ENCODE measurements around the gene CENPE. TPM values are rescaled to one million over a fixed set of nuclear protein-coding genes. Genes with fewer than 3 reads are reported as not detected.

The CENPE gene
- total and polyA plus RNA-seq, 2 of the 4 experiments (the other 2 are of a cell fraction): 3.7 to 14.5 TPM

- CTCF ChIA-PET: interaction anchor here (0.6 kb wide), 2 partner anchors 27 to 79 kb away, joined by 6 to 10 read pairs; no protein-coding TSS in a partner anchor
- intact Hi-C loops (cut with micrococcal nuclease): no loop called here
- ATAC-seq (ENCODE audit: low read depth) (no peak), DNase-seq (no peak)
- Histone ChIP-seq H4K8ac (ENCODE audit: low read depth in 2 of 2, low read length in 2 of 2) (no peak overlapping the region), H2BK5ac (ENCODE audit: low read depth, low read length, poor library complexity, severe bottlenecking) (no peak overlapping the region), H3K4ac (ENCODE audit: low read depth, low read length) (no peak overlapping the region), H3K4me2 (ENCODE audit: low read depth, low read length) (no peak overlapping the region), H3K23ac (ENCODE audit: low read depth, low read length) (no peak overlapping the region), H3K27ac (ENCODE audit: insufficient read depth, low read length) (no peak overlapping the region), H4K5ac (ENCODE audit: low read depth, low read length) (no peak overlapping the region), H3K36me3 (ENCODE audit: control insufficient read depth, insufficient read depth, low read length) (peaks cover 39% of the 10 kb centered on the region), H3K79me1 (ENCODE audit: low read depth in 1 of 2, low read length in 2 of 2) (no peaks in the 10 kb centered on the region), H3K4me1 (ENCODE audit: control insufficient read depth, insufficient read depth, low read length) (peaks cover 3% of the 10 kb centered on the region; the same call in 1 of the 2 replicates), H3K18ac (ENCODE audit: low read depth, low read length) (no peak overlapping the region), H3K27me3 (ENCODE audit: control insufficient read depth, insufficient read depth, low read length) (no peaks in the 10 kb centered on the region), H2BK15ac (ENCODE audit: low read depth, low read length) (no peak overlapping the region), H2BK120ac (ENCODE audit: low read depth, low read length) (no peak overlapping the region), H4K91ac (ENCODE audit: insufficient read depth, low read depth, low read length) (no peak overlapping the region), H2AK5ac (ENCODE audit: low read depth, low read length) (no peak overlapping the region), H3K56ac (ENCODE audit: extremely low read depth, insufficient read depth, low read length) (no peak overlapping the region), H3K4me3 (ENCODE audit: insufficient read depth, low read depth, low read length) (no peak overlapping the region), H4K20me1 (ENCODE audit: insufficient read depth, low read length) (no peaks in the 10 kb centered on the region), H3K14ac (replicated peaks; ENCODE audit: low read depth, low read length) (no peak overlapping the region), H2AK9ac (replicated peaks; ENCODE audit: low read depth, low read length, poor library complexity) (no peak overlapping the region), H2BK20ac (ENCODE audit: low read depth, low read length) (no peak overlapping the region), H3K9me1 (ENCODE audit: insufficient read depth, low read length) (no peaks in the 10 kb centered on the region), H3K9ac (ENCODE audit: low read depth, low read length) (no peak overlapping the region), H3K9me3 (ENCODE audit: control insufficient read depth, insufficient read depth, low read length) (no peaks in the 10 kb centered on the region), H2AFZ (replicated peaks; ENCODE audit: low read length, poor library complexity) (no peak overlapping the region)
- TF ChIP-seq ELK1 (IDR thresholded peaks at IDR 0.05; ENCODE audit: borderline replicate concordance, low read depth, low read length) (no peak), SMC3 (IDR thresholded peaks at IDR 0.05; ENCODE audit: low read depth, low read length) (no peak), RCOR1 (IDR thresholded peaks at IDR 0.05; ENCODE audit: insufficient replicate concordance, low read length) (no peak), NFE2L2 (IDR thresholded peaks at IDR 0.05; ENCODE audit: low read depth, low read length) (no peak), MAFK (IDR thresholded peaks at IDR 0.05; ENCODE audit: low read depth, low read length) (no peak), BHLHE40 (IDR thresholded peaks at IDR 0.05; ENCODE audit: low read depth, low read length) (no peak), MAZ (IDR thresholded peaks at IDR 0.05; ENCODE audit: borderline replicate concordance, low read depth, low read length) (no peak), USF2 (IDR thresholded peaks at IDR 0.05; ENCODE audit: low read depth, low read length) (no peak), RAD21 (IDR thresholded peaks at IDR 0.05; ENCODE audit: low read length) (no peak), MXI1 (IDR thresholded peaks at IDR 0.05; ENCODE audit: borderline replicate concordance, low read depth, low read length) (no peak), POLR2A (IDR thresholded peaks at IDR 0.05; ENCODE audit: low read depth, low read length) (no peak), CHD1 (IDR thresholded peaks at IDR 0.05; ENCODE audit: low read depth, low read length) (no peak)
- POLR2A ChIA-PET (ENCODE audit: unreplicated experiment): no interaction called here
- dilution Hi-C loops (cut with HindIII; ENCODE audit: low sequenced_read_pairs, unreplicated experiment): no loop called here
- in situ Hi-C loops (cut with MboI; ENCODE audit: low sequenced_read_pairs): loop anchor here (5.0 kb wide), 1 partner anchor 464 kb away; no protein-coding TSS in a partner anchor
- no TSS peak for BruUV-seq (replicated peaks)
- WGBS, 2 experiments (ENCODE audit: extremely low coverage in 2 of 2, insufficient read length in 1 of 2): no CpG with 5 or more reads among the region's 1 CpG
These were observed 111.6 kb downstream of the CENPE start for GRCh38 chr4:103086551-103086950.
